Liver (tissue), 9 donors: ENCODE results near the gene CRHR1. TPM values are rescaled to one million over a fixed set of nuclear protein-coding genes. Genes with fewer than 3 reads are reported as not detected.

ENCODE experiments used
- DNase-seq: peaks from one replicate; pipeline ENCODE4 v3.0.0-alpha.2; 2017; ENCODE audit warnings: low spot score
- H3K27ac ChIP-seq, 2 donors: one replicate each; pipeline ENCODE4 v1.7.0; 2013; ENCODE audit warnings: inconsistent platforms in 2 of 2, low read length in 2 of 2, control low read depth in 1 of 2, low read depth in 1 of 2, mild to moderate bottlenecking in 1 of 2
- H3K27me3 ChIP-seq, 4 donors: one replicate each; pipeline versions ENCODE4 v1.6.1 to v1.7.0; 2013; ENCODE audit warnings: low read length in 3 of 4, inconsistent platforms in 1 of 4, mild to moderate bottlenecking in 1 of 4, moderate library complexity in 1 of 4; ENCODE audit not compliant: control insufficient read depth in 4 of 4, insufficient read depth in 4 of 4
- H3K36me3 ChIP-seq, 4 donors: one replicate each; pipeline versions ENCODE4 v1.6.1 to v1.7.0; 2013; ENCODE audit warnings: low read length in 3 of 4, mild to moderate bottlenecking in 3 of 4, low read depth in 1 of 4, moderate library complexity in 1 of 4; ENCODE audit not compliant: control insufficient read depth in 4 of 4, insufficient read depth in 3 of 4
- H3K4me1 ChIP-seq, 4 donors: one replicate each; pipeline versions ENCODE4 v1.6.1 to v1.7.0; 2013; ENCODE audit warnings: low read length in 3 of 4, mild to moderate bottlenecking in 3 of 4, moderate library complexity in 1 of 4; ENCODE audit not compliant: control insufficient read depth in 4 of 4, insufficient read depth in 4 of 4
- H3K4me3 ChIP-seq, 3 donors: one replicate each; pipeline versions ENCODE4 v1.6.1 to v1.7.0; 2013; ENCODE audit warnings: low read length in 3 of 3, control low read depth in 1 of 3, low read depth in 1 of 3, mild to moderate bottlenecking in 1 of 3
- H3K9ac ChIP-seq, 2 donors: one replicate each; pipeline ENCODE4 v1.7.0; 2013; ENCODE audit warnings: low read length in 2 of 2, mild to moderate bottlenecking in 2 of 2, moderate library complexity in 2 of 2, control low read depth in 1 of 2, low read depth in 1 of 2
- H3K9me3 ChIP-seq, 4 donors: one replicate each; pipeline versions ENCODE4 v1.6.1 to v1.7.0; 2013; ENCODE audit warnings: low read length in 3 of 4; ENCODE audit not compliant: control insufficient read depth in 4 of 4
- ATF3 ChIP-seq: IDR thresholded peaks from 2 replicates; pipeline ENCODE4 v1.6.1; 2016; ENCODE audit warnings: antibody characterized with exemption
- CTCF ChIP-seq: fragments of 150-350 bp; IDR thresholded peaks from 2 replicates; pipeline ENCODE4 v1.5.1; 2017; ENCODE audit warnings: improper control_type of control experiment, low read depth, low read length; ENCODE audit not compliant: missing input control
- EGR1 ChIP-seq, 2 donors: IDR thresholded peaks; 2 replicates each; pipeline ENCODE4 v1.6.1; 2016 to 2018; ENCODE audit warnings: antibody characterized with exemption in 2 of 2, low read depth in 2 of 2
- FOXA1 ChIP-seq: IDR thresholded peaks from 2 replicates; pipeline ENCODE4 v1.6.1; 2016; ENCODE audit warnings: antibody characterized with exemption
- FOXA2 ChIP-seq: IDR thresholded peaks from 2 replicates; pipeline ENCODE4 v1.6.1; 2016; ENCODE audit warnings: antibody characterized with exemption
- GABPA ChIP-seq, 2 donors: IDR thresholded peaks in 1 of 2; conservative IDR thresholded peaks in 1 of 2; 2 replicates each; pipeline ENCODE4 v1.6.1; 2016; ENCODE audit warnings: antibody characterized with exemption in 2 of 2, mild to moderate bottlenecking in 1 of 2, moderate library complexity in 1 of 2
- HNF4A ChIP-seq, 2 donors: conservative IDR thresholded peaks; 2 replicates each; pipeline ENCODE4 v1.6.1; 2016; ENCODE audit warnings: antibody characterized with exemption in 2 of 2, mild to moderate bottlenecking in 2 of 2
- HNF4G ChIP-seq: IDR thresholded peaks from 2 replicates; pipeline ENCODE4 v1.6.1; 2016; ENCODE audit warnings: antibody characterized with exemption
- JUND ChIP-seq, 2 donors: IDR thresholded peaks; 2 replicates each; pipeline ENCODE4 v1.6.1; 2016; ENCODE audit warnings: antibody characterized with exemption in 2 of 2
- MAX ChIP-seq: IDR thresholded peaks from 2 replicates; pipeline ENCODE4 v1.6.1; 2016; ENCODE audit warnings: antibody characterized with exemption
- NR2F2 ChIP-seq: IDR thresholded peaks from 2 replicates; pipeline ENCODE4 v1.6.1; 2016; ENCODE audit warnings: antibody characterized with exemption
- RAD21 ChIP-seq, 2 donors: IDR thresholded peaks; 2 replicates each; pipeline ENCODE4 v1.6.1; 2016; ENCODE audit warnings: antibody characterized with exemption in 2 of 2, mild to moderate bottlenecking in 2 of 2
- REST ChIP-seq: IDR thresholded peaks from 2 replicates; pipeline ENCODE4 v1.6.1; 2016; ENCODE audit warnings: antibody characterized with exemption, mild to moderate bottlenecking
- RXRA ChIP-seq, 2 donors: IDR thresholded peaks; 2 replicates each; pipeline ENCODE4 v1.6.1; 2017 to 2018; ENCODE audit warnings: antibody characterized with exemption in 2 of 2, mild to moderate bottlenecking in 1 of 2
- SP1 ChIP-seq: IDR thresholded peaks from 2 replicates; pipeline ENCODE4 v1.6.1; 2018; ENCODE audit warnings: antibody characterized with exemption, mild to moderate bottlenecking
- TAF1 ChIP-seq: conservative IDR thresholded peaks from 2 replicates; pipeline ENCODE4 v1.6.1; 2016; ENCODE audit warnings: antibody characterized with exemption, mild to moderate bottlenecking
- YY1 ChIP-seq: IDR thresholded peaks from 2 replicates; pipeline ENCODE4 v1.6.1; 2016; ENCODE audit warnings: antibody characterized with exemption, mild to moderate bottlenecking
- ZBTB33 ChIP-seq: IDR thresholded peaks from 2 replicates; pipeline ENCODE4 v1.6.1; 2016; ENCODE audit warnings: antibody characterized with exemption
- WGBS: extraction: QIAGEN DNeasy Blood & Tissue Kit; methylation state at CpG from one replicate; pipeline ENCODE4 v1.1.7; 2013; 5-methylcytosine and 5-hydroxymethylcytosine counted together
- polyA plus RNA-seq, 2 donors: library from polyadenylated mRNA; stranded (reverse) in 1 of 2; unstranded in 1 of 2; fragments of 200-250 nt in 1 of 2; fragments of >200 nt in 1 of 2; fragmentation: Nextera tagmentation in 1 of 2; extraction: Ambion mirVana in 1 of 2; gene quantifications; one replicate each; pipeline versions ENCODE4 v1.2.1 to v1.2.3, GENCODE V29; 2013 to 2015
- total RNA-seq, 2 donors: library from RNA; depleted of rRNA; stranded (reverse); fragments of >200 nt; gene quantifications; one replicate each; pipeline ENCODE4 v1.2.3, GENCODE V29; 2014
- donor health status: healthy.
- donor health status: healthy.
- donor health status: healthy.
- donor health status: healthy.
- donor health status: healthy.

Gene CRHR1
- total and polyA plus RNA-seq, 4 donors = not detected

GRCh38 chr17:45845376-45846185 is 61.5 kb downstream of the CRHR1 start:
- Histone ChIP-seq H3K36me3 (no peaks in the 10 kb centered on the region), H3K4me3 (no peak overlapping the region), H3K9ac (no peak overlapping the region), H3K27ac (no peak overlapping the region), H3K9me3 (no peaks in the 10 kb centered on the region), H3K4me1 (no peaks in the 10 kb centered on the region), H3K27me3 (no peaks in the 10 kb centered on the region)
- TF ChIP-seq HNF4G = no peak
- TF ChIP-seq RXRA (IDR thresholded peaks at IDR 0.05) = no peak
- no peak for TF ChIP-seq GABPA (IDR thresholded peaks at IDR 0.05 in 1 of 2, conservative IDR thresholded peaks at IDR 0.05 in 1 of 2)
- TF ChIP-seq SP1 = no peak
- no peak for TF ChIP-seq MAX
- TF ChIP-seq TAF1 = no peak
- TF ChIP-seq JUND (IDR thresholded peaks at IDR 0.05) = no peak
- TF ChIP-seq ATF3 = no peak
- no peak for TF ChIP-seq FOXA1
- TF ChIP-seq REST = no peak
- 89% methylated on average over 35 of the region's 35 CpGs for WGBS
- no peak for DNase-seq

- Histone ChIP-seq H3K9ac (no peak overlapping the region), H3K27ac (no peak overlapping the region), H3K9me3 (no peaks in the 10 kb centered on the region), H3K4me3 (no peak overlapping the region), H3K36me3 (no peaks in the 10 kb centered on the region), H3K4me1 (no peaks in the 10 kb centered on the region), H3K27me3 (no peaks in the 10 kb centered on the region)
- no peak for TF ChIP-seq SP1
- TF ChIP-seq FOXA1 = no peak
- TF ChIP-seq ATF3 = no peak
- TF ChIP-seq GABPA (IDR thresholded peaks at IDR 0.05 in 1 of 2, conservative IDR thresholded peaks at IDR 0.05 in 1 of 2) = no peak
- TF ChIP-seq ZBTB33 = no peak
- TF ChIP-seq CTCF = no peak
- TF ChIP-seq YY1 = no peak
- no peak for TF ChIP-seq FOXA2
- no peak for TF ChIP-seq RAD21 (IDR thresholded peaks at IDR 0.05)
- no peak for TF ChIP-seq TAF1
- TF ChIP-seq REST = no peak
- no peak for TF ChIP-seq HNF4A (conservative IDR thresholded peaks at IDR 0.05)
- no peak for TF ChIP-seq HNF4G
- no peak for TF ChIP-seq JUND (IDR thresholded peaks at IDR 0.05)
- TF ChIP-seq RXRA (IDR thresholded peaks at IDR 0.05) = no peak
- TF ChIP-seq NR2F2 = no peak
- no peak for TF ChIP-seq EGR1 (IDR thresholded peaks at IDR 0.05; ENCODE audit: low read depth in 2 of 2)
- TF ChIP-seq MAX = no peak
- no peak for DNase-seq
- WGBS = 88% methylated on average over 10 of the region's 10 CpGs
Observed at GRCh38 chr17:45846223-45846622, 62.1 kb downstream of the CRHR1 start.
